Endothelial cell (in vitro differentiated cells): ENCODE results near the gene EPB41L4A. TPM values are rescaled to one million over a fixed set of nuclear protein-coding genes. Genes with fewer than 3 reads are reported as not detected.

ENCODE experiments used
- DNase-seq: peaks from one replicate; pipeline ENCODE4 v3.0.0; 2021; ENCODE audit warnings: low spot score
- H3K27ac Mint-ChIP-seq: one replicate; pipeline ENCODE4 v1.8.0; 2021; ENCODE audit warnings: mixed read lengths, inconsistent platforms; ENCODE audit not compliant: unreplicated experiment
- H3K27me3 Mint-ChIP-seq: one replicate; pipeline ENCODE4 v1.8.0; 2021; ENCODE audit warnings: mild to moderate bottlenecking, moderate library complexity, mixed read lengths, inconsistent platforms; ENCODE audit not compliant: unreplicated experiment
- H3K36me3 Mint-ChIP-seq: one replicate; pipeline ENCODE4 v1.8.0; 2021; ENCODE audit warnings: mild to moderate bottlenecking, low read depth, mixed read lengths, inconsistent platforms; ENCODE audit not compliant: unreplicated experiment
- H3K4me1 Mint-ChIP-seq: one replicate; pipeline ENCODE4 v1.8.0; 2021; ENCODE audit warnings: mild to moderate bottlenecking, mixed read lengths, inconsistent platforms; ENCODE audit not compliant: unreplicated experiment
- H3K4me3 Mint-ChIP-seq: one replicate; pipeline ENCODE4 v1.8.0; 2021; ENCODE audit warnings: mild to moderate bottlenecking, mixed read lengths, inconsistent platforms; ENCODE audit not compliant: unreplicated experiment
- H3K9me3 Mint-ChIP-seq: one replicate; pipeline ENCODE4 v1.8.0; 2021; ENCODE audit warnings: mixed read lengths, inconsistent platforms; ENCODE audit not compliant: unreplicated experiment
- CTCF ChIP-seq: fragments of 200-600 bp; sonication (generic); IDR thresholded peaks from one replicate; pipeline ENCODE4 v1.5.0; 2021; ENCODE audit warnings: antibody characterized with exemption; ENCODE audit not compliant: unreplicated experiment
- total RNA-seq: library from RNA; stranded (reverse); fragmentation: NEBNext Ultra II Directional; extraction: Animal tissue kit (Norgen Biotek cat#: 25700); gene quantifications from one replicate; pipeline ENCODE4 v1.2.1, GENCODE V29; 2021; ENCODE audit not compliant: unreplicated experiment

The EPB41L4A gene
- total RNA-seq, 1 donor from 2014 or later, result 50.6 TPM

GRCh38 chr5:112382886-112383285 is 36.2 kb downstream of the EPB41L4A start:
- peaks cover 13% of the 10 kb centered on the region for H3K4me1 Mint-ChIP-seq
- no peak overlapping the region for H3K4me3 Mint-ChIP-seq
- no peak overlapping the region for H3K27ac Mint-ChIP-seq
- H3K36me3 Mint-ChIP-seq, result peaks cover 8% of the 10 kb centered on the region
- DNase-seq, result no peak
- no peaks in the 10 kb centered on the region for H3K9me3 Mint-ChIP-seq
- TF ChIP-seq CTCF, result no peak
- peaks cover 2% of the 10 kb centered on the region for H3K27me3 Mint-ChIP-seq

- no peak for TF ChIP-seq CTCF
- no peak overlapping the region for H3K27ac Mint-ChIP-seq
- H3K36me3 Mint-ChIP-seq, result peaks cover 8% of the 10 kb centered on the region
- H3K4me3 Mint-ChIP-seq, result no peak overlapping the region
- H3K4me1 Mint-ChIP-seq, result peaks cover 13% of the 10 kb centered on the region
- DNase-seq, result no peak
- H3K27me3 Mint-ChIP-seq, result peaks cover 2% of the 10 kb centered on the region
- H3K9me3 Mint-ChIP-seq, result no peaks in the 10 kb centered on the region
These were observed 37.6 kb downstream of the EPB41L4A start for GRCh38 chr5:112381521-112381920.

- TF ChIP-seq CTCF, result no peak
- H3K4me3 Mint-ChIP-seq, result no peak overlapping the region
- H3K9me3 Mint-ChIP-seq, result no peaks in the 10 kb centered on the region
- no peak overlapping the region for H3K27ac Mint-ChIP-seq
- peaks cover 9% of the 10 kb centered on the region for H3K4me1 Mint-ChIP-seq
- H3K36me3 Mint-ChIP-seq, result peaks cover 8% of the 10 kb centered on the region
- no peaks in the 10 kb centered on the region for H3K27me3 Mint-ChIP-seq
- DNase-seq, result no peak
These were observed 39.3 kb downstream of the EPB41L4A start for GRCh38 chr5:112379542-112380325.

GRCh38 chr5:112374818-112375217 is 44.3 kb downstream of the EPB41L4A start:
- no peaks in the 10 kb centered on the region for H3K36me3 Mint-ChIP-seq
- no peak overlapping the region for H3K27ac Mint-ChIP-seq
- no peaks in the 10 kb centered on the region for H3K9me3 Mint-ChIP-seq
- peaks cover 3% of the 10 kb centered on the region for H3K4me1 Mint-ChIP-seq
- no peak overlapping the region for H3K4me3 Mint-ChIP-seq
- DNase-seq, result no peak
- H3K27me3 Mint-ChIP-seq, result no peaks in the 10 kb centered on the region
- no peak for TF ChIP-seq CTCF

- Mint-ChIP-seq H3K27me3 (no peaks in the 10 kb centered on the region), H3K27ac (no peak overlapping the region), H3K9me3 (no peaks in the 10 kb centered on the region), H3K36me3 (no peaks in the 10 kb centered on the region), H3K4me3 (no peak overlapping the region), H3K4me1 (peaks cover 3% of the 10 kb centered on the region)
- no peak for DNase-seq
- TF ChIP-seq CTCF, result no peak
These were observed 44.7 kb downstream of the EPB41L4A start for GRCh38 chr5:112374356-112374755.
